B cell (primary cell): ENCODE measurements around the gene CASZ1. TPM values are rescaled to one million over a fixed set of nuclear protein-coding genes. Genes with fewer than 3 reads are reported as not detected.

ENCODE experiments used
- ATAC-seq: fragments of 200-7000 bp; cut with Tn5 transposase; one replicate; pipeline ENCODE4 v1.10.0; 2021; ENCODE audit warnings: low read depth, mild to moderate bottlenecking, moderate number of reproducible peaks, moderate library complexity
- CTCF ChIA-PET: fragments of 350-600 bp; sonication (Branson Sonifier 250); formaldehyde crosslinking; loops from one replicate; lab custom pipeline; 2021; ENCODE audit warnings: antibody characterized with exemption, inconsistent platforms; lab: Charles Lee
- POLR2A ChIA-PET: fragments of 350-600 bp; sonication (Branson Sonifier 250); formaldehyde crosslinking; loops from one replicate; lab custom pipeline; 2021; ENCODE audit warnings: antibody characterized with exemption; lab: Charles Lee
- DNase-seq: peaks from one replicate; pipeline ENCODE4 v3.0.0; 2013
- H2AFZ ChIP-seq: 2 replicates; pipeline ENCODE4 v1.6.1; 2012; ENCODE audit warnings: mild to moderate bottlenecking, low read depth, low read length; ENCODE audit not compliant: insufficient read depth, poor library complexity, severe bottlenecking
- H3K27ac ChIP-seq, 2 donors: 1 replicate in 1 of 2; 2 replicates in 1 of 2; pipeline ENCODE4 v1.5.1; 2012 to 2013; ENCODE audit warnings: low read length in 2 of 2, mild to moderate bottlenecking in 2 of 2, moderate library complexity in 1 of 2
- H3K27me3 ChIP-seq, 4 experiments: fragments of 200-600 bp in 1 of 4; sonication (generic) in 1 of 4; replicated peaks in 1 of 4; 1 replicate in 2 of 4; 2 replicates in 2 of 4; pipeline versions ENCODE4 v1.6.1 to v1.7.0; 2013 to 2016; ENCODE audit warnings: low read length in 3 of 4, mild to moderate bottlenecking in 2 of 4, mixed read lengths in 1 of 4, moderate library complexity in 1 of 4; ENCODE audit not compliant: insufficient read depth in 4 of 4, control insufficient read depth in 3 of 4; ENCODE audit errors: control extremely low read depth in 1 of 4
- H3K36me3 ChIP-seq, 2 experiments: replicated peaks in 1 of 2; 1 replicate in 1 of 2; 2 replicates in 1 of 2; pipeline versions ENCODE4 v1.6.1 to v1.7.1; 2013; ENCODE audit warnings: low read length in 1 of 2; ENCODE audit not compliant: insufficient read depth in 2 of 2, control insufficient read depth in 1 of 2; ENCODE audit errors: control extremely low read depth in 1 of 2, extremely low read depth in 1 of 2
- H3K4me1 ChIP-seq, 2 donors: fragments of 200-600 bp in 1 of 2; sonication (generic) in 1 of 2; 1 replicate in 1 of 2; 2 replicates in 1 of 2; pipeline versions ENCODE4 v1.5.1 to v1.6.1; 2013 to 2017; ENCODE audit warnings: low read length in 2 of 2; ENCODE audit not compliant: control insufficient read depth in 2 of 2, insufficient read depth in 2 of 2
- H3K4me2 ChIP-seq: replicated peaks from 2 replicates; pipeline ENCODE3; 2012; ENCODE audit warnings: mild to moderate bottlenecking, low read depth, low read length; ENCODE audit not compliant: poor library complexity, severe bottlenecking
- H3K4me3 ChIP-seq, 5 experiments: fragments of 200-600 bp in 1 of 5; sonication (generic) in 1 of 5; 1 replicate in 3 of 5; 2 replicates in 2 of 5; pipeline versions ENCODE4 v1.5.1 to v1.7.0; 2011 to 2016; ENCODE audit warnings: low read length in 4 of 5, mild to moderate bottlenecking in 4 of 5, low read depth in 2 of 5, control low read depth in 1 of 5, moderate library complexity in 1 of 5; ENCODE audit not compliant: insufficient read depth in 1 of 5; ENCODE audit errors: control extremely low read depth in 1 of 5, extremely low read depth in 1 of 5
- H3K79me2 ChIP-seq: fragments of 200-600 bp; sonication (generic); one replicate; pipeline ENCODE4 v1.6.0; 2016; ENCODE audit warnings: low read length; ENCODE audit not compliant: control insufficient read depth, insufficient read depth
- H3K9ac ChIP-seq: fragments of 200-600 bp; sonication (generic); 2 replicates; pipeline ENCODE4 v1.6.1; 2017; ENCODE audit warnings: mild to moderate bottlenecking, low read length, moderate library complexity
- H3K9me3 ChIP-seq, 3 donors: one replicate each; pipeline versions ENCODE4 v1.6.1 to v1.7.1; 2013; ENCODE audit warnings: low read length in 2 of 3; ENCODE audit not compliant: control insufficient read depth in 2 of 3, insufficient read depth in 1 of 3; ENCODE audit errors: control extremely low read depth in 1 of 3
- H4K20me1 ChIP-seq: 2 replicates; pipeline ENCODE4 v1.6.0; 2012; ENCODE audit warnings: mild to moderate bottlenecking, low read length; ENCODE audit not compliant: insufficient read depth, control insufficient read depth, poor library complexity, severe bottlenecking
- H3K27ac Mint-ChIP-seq: one replicate; pipeline ENCODE4 v1.8.0; 2021; ENCODE audit warnings: mixed read lengths
- H3K27me3 Mint-ChIP-seq: one replicate; pipeline ENCODE4 v1.8.0; 2021; ENCODE audit warnings: mixed read lengths
- H3K4me1 Mint-ChIP-seq: one replicate; pipeline ENCODE4 v1.8.0; 2021; ENCODE audit warnings: mixed read lengths
- H3K4me3 Mint-ChIP-seq: one replicate; pipeline ENCODE4 v1.8.0; 2021; ENCODE audit warnings: mixed read lengths
- H3K9me3 Mint-ChIP-seq: one replicate; pipeline ENCODE4 v1.8.0; 2022; ENCODE audit warnings: mixed read lengths; ENCODE audit not compliant: insufficient read depth
- EZH2 ChIP-seq: IDR thresholded peaks from 2 replicates; pipeline ENCODE4 v1.6.1; 2012; ENCODE audit warnings: borderline replicate concordance, low read depth, mild to moderate bottlenecking, moderate library complexity, low read length; ENCODE audit not compliant: insufficient read depth, poor library complexity, severe bottlenecking
- WGBS: methylation state at CpG from one replicate; pipeline ENCODE4 v1.1.5; 2013; ENCODE audit warnings: missing lambda C conversion rate; ENCODE audit not compliant: insufficient coverage; 5-methylcytosine and 5-hydroxymethylcytosine counted together
- intact Hi-C: fragments of 100-400 bp; cut with micrococcal nuclease; formaldehyde crosslinking; loops from one replicate; pipeline ENCODE4 v1.10.0; 2022
- polyA plus RNA-seq: library from polyadenylated mRNA; depleted of rRNA; stranded (reverse); fragments of >200 nt; gene quantifications from 2 replicates; pipeline ENCODE4 v1.2.3, GENCODE V29; 2012
- total RNA-seq, 2 donors: library from RNA; stranded (reverse); fragments of 120-200 nt in 1 of 2; gene quantifications; 1 replicate in 1 of 2; 2 replicates in 1 of 2; pipeline versions ENCODE4 v1.2.3 to v1.2.4, GENCODE V29; 2013 to 2022
- TF ChIP-seq, protein P1 (sequence below): fragments of 200-600 bp; IDR thresholded peaks from one replicate; pipeline ENCODE4 v1.8.0; 2022; ENCODE audit warnings: antibody characterized with exemption, mild to moderate bottlenecking

The CASZ1 gene
- total and polyA plus RNA-seq, 2 donors (not counting 1 experiment from before 2014, with no cell fraction given) = 9.5 to 27.2 TPM

DNA sequence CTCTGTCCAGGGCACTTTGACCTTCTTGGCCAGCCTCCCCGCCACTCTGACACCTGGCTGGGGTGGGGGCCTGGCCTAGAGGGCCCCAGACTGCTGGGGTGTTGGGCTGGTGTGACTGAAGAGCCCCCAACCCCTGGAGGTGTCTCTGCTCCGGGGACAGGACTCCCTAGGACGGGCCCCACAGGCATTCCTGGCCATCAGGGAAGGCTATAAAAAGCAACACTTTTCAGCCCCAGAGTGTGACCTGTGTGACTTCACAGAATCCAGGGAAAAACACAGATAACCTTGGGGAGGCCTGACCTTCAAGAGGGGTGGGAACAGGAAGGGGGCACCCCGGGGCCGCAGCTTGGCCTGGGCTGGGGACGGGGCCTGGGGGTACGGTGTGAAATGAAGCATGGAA lies 24.0 kb upstream of the CASZ1 start:
- no peak overlapping the region for H3K4me3 ChIP-seq
- H3K27me3 ChIP-seq = no peaks in the 10 kb centered on the region
- peaks cover 0 to 3% (median 0%) of the 10 kb centered on the region in 3 donors for H3K9me3 ChIP-seq
- Mint-ChIP-seq H3K4me3 (no peak overlapping the region), H3K27ac (no peak overlapping the region), H3K27me3 (peaks cover 26% of the 10 kb centered on the region), H3K4me1 (no peaks in the 10 kb centered on the region), H3K9me3 (no peaks in the 10 kb centered on the region)
- DNase-seq = no peak
- no peaks in the 10 kb centered on the region for H3K36me3 ChIP-seq
- no peak overlapping the region for H3K9ac ChIP-seq
- TF ChIP-seq, protein P1, sequence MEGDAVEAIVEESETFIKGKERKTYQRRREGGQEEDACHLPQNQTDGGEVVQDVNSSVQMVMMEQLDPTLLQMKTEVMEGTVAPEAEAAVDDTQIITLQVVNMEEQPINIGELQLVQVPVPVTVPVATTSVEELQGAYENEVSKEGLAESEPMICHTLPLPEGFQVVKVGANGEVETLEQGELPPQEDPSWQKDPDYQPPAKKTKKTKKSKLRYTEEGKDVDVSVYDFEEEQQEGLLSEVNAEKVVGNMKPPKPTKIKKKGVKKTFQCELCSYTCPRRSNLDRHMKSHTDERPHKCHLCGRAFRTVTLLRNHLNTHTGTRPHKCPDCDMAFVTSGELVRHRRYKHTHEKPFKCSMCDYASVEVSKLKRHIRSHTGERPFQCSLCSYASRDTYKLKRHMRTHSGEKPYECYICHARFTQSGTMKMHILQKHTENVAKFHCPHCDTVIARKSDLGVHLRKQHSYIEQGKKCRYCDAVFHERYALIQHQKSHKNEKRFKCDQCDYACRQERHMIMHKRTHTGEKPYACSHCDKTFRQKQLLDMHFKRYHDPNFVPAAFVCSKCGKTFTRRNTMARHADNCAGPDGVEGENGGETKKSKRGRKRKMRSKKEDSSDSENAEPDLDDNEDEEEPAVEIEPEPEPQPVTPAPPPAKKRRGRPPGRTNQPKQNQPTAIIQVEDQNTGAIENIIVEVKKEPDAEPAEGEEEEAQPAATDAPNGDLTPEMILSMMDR = no peak
- TF ChIP-seq EZH2 = no peak
- H3K4me2 ChIP-seq = no peak overlapping the region
- no peaks in the 10 kb centered on the region for H3K4me1 ChIP-seq
- CTCF ChIA-PET = no interaction called here
- no peaks in the 10 kb centered on the region for H4K20me1 ChIP-seq
- intact Hi-C loops = no loop called here
- POLR2A ChIA-PET = no interaction called here
- H2AFZ ChIP-seq = no peak overlapping the region
- no peaks in the 10 kb centered on the region for H3K79me2 ChIP-seq
- WGBS = 80% methylated on average over 3 of the region's 7 CpGs
- ATAC-seq = no peak
- no peak overlapping the region for H3K27ac ChIP-seq

DNA sequence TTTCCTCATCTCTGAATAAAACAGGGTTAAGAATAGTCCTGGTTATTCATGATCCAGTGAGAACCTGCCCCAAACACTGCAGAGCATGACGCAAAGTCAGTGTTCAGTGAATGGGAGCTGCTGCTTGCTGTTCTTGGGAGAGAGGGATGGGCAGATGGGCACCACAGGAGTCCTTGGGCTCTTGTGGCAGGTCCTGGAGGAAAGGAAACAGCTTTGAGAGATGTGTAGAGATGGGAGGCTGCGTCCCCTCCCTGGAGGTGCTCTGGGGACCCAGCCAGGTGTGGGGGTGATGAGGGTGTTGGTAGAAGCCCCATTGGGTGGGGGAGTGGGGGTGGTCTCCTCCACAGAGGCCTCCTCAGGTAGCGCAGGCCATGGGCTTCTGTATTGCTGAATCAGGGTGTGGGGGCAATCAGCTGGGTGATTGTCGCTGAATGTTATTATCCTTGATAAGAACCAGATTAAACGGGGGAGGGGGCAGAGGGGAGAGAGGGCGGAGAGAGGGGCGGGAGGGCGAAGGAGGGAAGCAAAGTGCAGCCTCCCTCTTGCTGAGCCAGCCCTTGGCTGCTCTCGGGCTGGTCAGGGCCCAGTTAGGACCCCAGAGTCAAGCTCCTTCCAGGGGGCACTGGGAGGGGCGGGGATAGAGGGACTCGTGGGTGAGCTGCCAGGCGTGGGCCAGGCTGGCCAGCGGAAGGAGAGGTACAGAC lies 22.9 kb upstream of the CASZ1 start:
- TF ChIP-seq EZH2 = no peak
- TF ChIP-seq, protein P1 = no peak
- Histone ChIP-seq H4K20me1 (no peaks in the 10 kb centered on the region), H3K27ac (no peak overlapping the region), H3K79me2 (no peaks in the 10 kb centered on the region), H3K9me3 (peaks cover 0 to 3% (median 0%) of the 10 kb centered on the region in 3 donors), H3K27me3 (no peaks in the 10 kb centered on the region), H3K4me3 (no peak overlapping the region), H3K4me1 (no peaks in the 10 kb centered on the region), H3K36me3 (no peaks in the 10 kb centered on the region), H3K4me2 (no peak overlapping the region), H2AFZ (no peak overlapping the region), H3K9ac (no peak overlapping the region)
- DNase-seq = no peak
- Mint-ChIP-seq H3K4me1 (no peaks in the 10 kb centered on the region), H3K4me3 (no peak overlapping the region), H3K9me3 (no peaks in the 10 kb centered on the region), H3K27ac (no peak overlapping the region), H3K27me3 (peaks cover 29% of the 10 kb centered on the region)
- intact Hi-C loops = no loop called here
- ChIA-PET POLR2A (no interaction called here), CTCF (no interaction called here)
- 86% methylated on average over 12 of the region's 13 CpGs for WGBS
- no peak for ATAC-seq
